Activated T-cell treated with anti-CD3 and anti-CD28 coated beads, Interleukin-2, amount 50 U/mL, for 4 hours (primary cell): Measurements from ENCODE around the gene ADGRA1. TPM values are rescaled to one million over a fixed set of nuclear protein-coding genes. Genes with fewer than 3 reads are reported as not detected.

Experiments
- ATAC-seq, 2 donors: fragments of 200-7000 bp; cut with Tn5 transposase; one replicate each; pipeline ENCODE4 v1.10.0; 2021
- DNase-seq: peaks from one replicate; pipeline ENCODE4 v3.0.0-alpha.2; 2020
- H3K27me3 Mint-ChIP-seq: one replicate; pipeline ENCODE4 v1.8.0; 2021; ENCODE audit warnings: low read depth, mixed read lengths
- H3K36me3 Mint-ChIP-seq: one replicate; pipeline ENCODE4 v1.8.0; 2022; ENCODE audit warnings: mixed read lengths; ENCODE audit not compliant: insufficient read depth
- H3K4me1 Mint-ChIP-seq: one replicate; pipeline ENCODE4 v1.8.0; 2021; ENCODE audit warnings: low read depth, mixed read lengths
- H3K4me3 Mint-ChIP-seq: one replicate; pipeline ENCODE4 v1.8.0; 2021; ENCODE audit warnings: mild to moderate bottlenecking, moderate library complexity, mixed read lengths
- H3K9me3 Mint-ChIP-seq: one replicate; pipeline ENCODE4 v1.8.0; 2021; ENCODE audit warnings: mixed read lengths
- total RNA-seq, 3 donors: library from RNA; stranded (reverse); gene quantifications; one replicate each; pipeline ENCODE4 v1.2.1, GENCODE V29; 2021

Gene ADGRA1
- total RNA-seq, 3 donors from 2014 or later: not detected

- Mint-ChIP-seq H3K36me3 (no peaks in the 10 kb centered on the region), H3K4me1 (peaks cover 3% of the 10 kb centered on the region), H3K4me3 (no peak overlapping the region), H3K9me3 (no peaks in the 10 kb centered on the region), H3K27me3 (peaks cover 28% of the 10 kb centered on the region)
- ATAC-seq (no peak), DNase-seq (no peak)
These were observed 2.4 kb downstream of the ADGRA1 start for GRCh38 chr10:133090101-133090500.

DNA sequence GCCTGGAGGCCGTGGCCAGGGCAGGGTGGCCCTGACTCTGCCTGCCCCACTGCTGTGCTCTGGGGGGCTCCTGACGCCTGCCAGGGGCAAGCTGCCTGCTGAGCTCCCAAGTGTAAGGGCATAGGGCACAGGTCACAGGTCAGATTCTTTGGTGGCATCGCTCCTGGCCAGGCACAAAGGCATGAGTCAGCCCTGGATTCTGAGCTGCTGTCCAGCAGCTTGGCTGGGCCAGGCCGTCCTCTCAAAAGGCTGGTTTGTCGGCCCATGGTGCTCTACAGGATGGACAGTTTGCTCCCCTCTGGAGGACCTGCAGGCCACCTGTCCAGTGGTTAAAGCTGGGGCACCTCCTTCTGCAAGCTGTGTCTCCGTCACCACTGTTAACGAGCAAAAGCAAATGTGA, 2.9 kb downstream of the ADGRA1 start:
- Mint-ChIP-seq H3K36me3 (no peaks in the 10 kb centered on the region), H3K27me3 (peaks cover 27% of the 10 kb centered on the region)

GRCh38 chr10:133091316-133091715, 3.6 kb downstream of the ADGRA1 start:
- H3K4me3 Mint-ChIP-seq: no peak overlapping the region
- ATAC-seq (no peak), DNase-seq (no peak)
- H3K36me3 Mint-ChIP-seq: no peaks in the 10 kb centered on the region
- no peaks in the 10 kb centered on the region for H3K9me3 Mint-ChIP-seq
- H3K27me3 Mint-ChIP-seq: peaks cover 27% of the 10 kb centered on the region
- H3K4me1 Mint-ChIP-seq: peaks cover 3% of the 10 kb centered on the region

More for the DNA sequence above, 2.9 kb downstream of the ADGRA1 start:
- no peaks in the 10 kb centered on the region for H3K9me3 Mint-ChIP-seq
- H3K4me3 Mint-ChIP-seq: no peak overlapping the region
- DNase-seq (no peak), ATAC-seq (no peak)
- H3K4me1 Mint-ChIP-seq: peaks cover 3% of the 10 kb centered on the region

DNA sequence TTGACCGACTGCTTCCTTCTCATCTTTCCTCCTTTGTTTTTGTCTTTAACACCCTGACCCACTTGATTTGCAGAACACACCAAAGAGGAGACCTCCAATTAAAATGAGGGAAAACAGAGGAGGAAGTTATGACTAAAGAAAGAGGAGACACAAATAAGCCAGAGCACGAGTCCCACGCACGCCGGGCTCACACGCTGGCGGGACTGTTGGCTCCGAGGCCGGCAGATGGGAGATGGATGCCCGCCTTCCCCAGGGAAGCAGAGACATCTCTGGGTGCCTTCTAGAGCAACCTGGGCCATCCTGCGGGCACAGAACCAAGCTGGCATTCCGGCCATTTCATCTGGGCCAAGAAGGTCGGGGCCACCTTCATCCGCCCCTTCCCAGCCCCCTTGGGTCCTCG, 5.6 kb downstream of the ADGRA1 start:
- Mint-ChIP-seq H3K36me3 (no peaks in the 10 kb centered on the region), H3K4me1 (no peaks in the 10 kb centered on the region), H3K4me3 (no peak overlapping the region), H3K27me3 (peaks cover 21% of the 10 kb centered on the region), H3K9me3 (no peaks in the 10 kb centered on the region)
- ATAC-seq: no peak
- DNase-seq: no peak

DNA sequence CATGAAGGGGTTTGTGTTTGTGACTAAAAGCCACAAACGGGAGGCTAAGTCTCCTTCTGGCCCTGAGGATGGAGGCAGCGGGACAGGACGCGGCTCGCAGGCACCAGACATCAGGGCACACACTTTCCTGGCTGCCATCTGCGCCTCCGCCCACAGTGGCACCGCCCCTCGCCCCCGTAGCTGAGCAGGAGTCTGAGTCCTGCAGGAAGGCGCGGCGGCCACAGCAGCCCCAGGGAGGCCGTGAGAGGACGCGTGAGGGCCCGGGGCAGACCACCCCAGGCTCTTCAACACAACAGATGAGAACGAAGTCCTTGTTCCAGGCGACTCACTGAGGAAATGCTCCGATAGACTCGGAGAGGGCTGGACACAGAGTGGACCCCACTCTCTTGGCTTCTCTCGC, 6.6 kb downstream of the ADGRA1 start:
- ATAC-seq (no peak), DNase-seq (no peak)
- Mint-ChIP-seq H3K4me3 (no peak overlapping the region), H3K4me1 (no peaks in the 10 kb centered on the region), H3K27me3 (peaks cover 19% of the 10 kb centered on the region), H3K36me3 (no peaks in the 10 kb centered on the region), H3K9me3 (no peaks in the 10 kb centered on the region)

DNA sequence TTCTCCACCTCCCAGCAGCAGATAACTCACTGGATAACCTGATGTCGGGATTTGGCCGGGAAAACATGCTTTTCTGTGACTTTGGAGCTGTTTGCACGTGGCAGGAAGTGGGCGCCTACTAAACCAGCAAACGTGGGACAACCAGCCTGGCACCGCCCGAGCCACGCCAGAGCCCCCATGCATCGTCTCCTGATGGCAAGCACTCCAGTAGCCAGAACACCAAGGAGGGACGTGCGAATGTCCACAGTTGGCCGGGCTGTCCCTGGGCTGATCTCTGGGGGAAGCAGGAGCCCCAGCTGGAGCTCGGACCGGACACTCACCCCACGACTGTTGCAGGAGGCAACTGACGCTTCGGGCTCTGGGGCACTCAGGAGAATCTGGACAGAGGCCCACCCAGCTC, 7.1 kb downstream of the ADGRA1 start:
- Mint-ChIP-seq H3K4me3 (no peak overlapping the region), H3K9me3 (no peaks in the 10 kb centered on the region)

GRCh38 chr10:133095586-133095985, 7.9 kb downstream of the ADGRA1 start:
- Mint-ChIP-seq H3K36me3 (no peaks in the 10 kb centered on the region), H3K9me3 (no peaks in the 10 kb centered on the region), H3K4me1 (no peaks in the 10 kb centered on the region), H3K4me3 (no peak overlapping the region), H3K27me3 (peaks cover 17% of the 10 kb centered on the region)
- DNase-seq (no peak), ATAC-seq (no peak)

More for the DNA sequence above, 7.1 kb downstream of the ADGRA1 start:
- Mint-ChIP-seq H3K36me3 (no peaks in the 10 kb centered on the region), H3K27me3 (peaks cover 17% of the 10 kb centered on the region), H3K4me1 (no peaks in the 10 kb centered on the region)
- no peak for ATAC-seq
- DNase-seq: no peak

GRCh38 chr10:133096616-133097269, 9.0 kb downstream of the ADGRA1 start:
- no peak for ATAC-seq
- H3K27me3 Mint-ChIP-seq: peaks cover 22% of the 10 kb centered on the region
- no peak overlapping the region for H3K4me3 Mint-ChIP-seq

GRCh38 chr10:133097418-133097817, 9.7 kb downstream of the ADGRA1 start:
- Mint-ChIP-seq H3K4me3 (no peak overlapping the region), H3K4me1 (peaks cover 3% of the 10 kb centered on the region), H3K9me3 (no peaks in the 10 kb centered on the region), H3K27me3 (peaks cover 20% of the 10 kb centered on the region), H3K36me3 (no peaks in the 10 kb centered on the region)
- ATAC-seq (no peak), DNase-seq (no peak)

More at GRCh38 chr10:133096616-133097269, 9.0 kb downstream of the ADGRA1 start:
- Mint-ChIP-seq H3K9me3 (no peaks in the 10 kb centered on the region), H3K36me3 (no peaks in the 10 kb centered on the region), H3K4me1 (peaks cover 3% of the 10 kb centered on the region)
- DNase-seq: no peak

- Mint-ChIP-seq H3K27me3 (peaks cover 19% of the 10 kb centered on the region), H3K9me3 (no peaks in the 10 kb centered on the region), H3K4me3 (no peak overlapping the region), H3K36me3 (no peaks in the 10 kb centered on the region), H3K4me1 (peaks cover 3% of the 10 kb centered on the region)
- no peak for DNase-seq
- ATAC-seq: no peak
These were observed 10.2 kb downstream of the ADGRA1 start for GRCh38 chr10:133097961-133098360.

DNA sequence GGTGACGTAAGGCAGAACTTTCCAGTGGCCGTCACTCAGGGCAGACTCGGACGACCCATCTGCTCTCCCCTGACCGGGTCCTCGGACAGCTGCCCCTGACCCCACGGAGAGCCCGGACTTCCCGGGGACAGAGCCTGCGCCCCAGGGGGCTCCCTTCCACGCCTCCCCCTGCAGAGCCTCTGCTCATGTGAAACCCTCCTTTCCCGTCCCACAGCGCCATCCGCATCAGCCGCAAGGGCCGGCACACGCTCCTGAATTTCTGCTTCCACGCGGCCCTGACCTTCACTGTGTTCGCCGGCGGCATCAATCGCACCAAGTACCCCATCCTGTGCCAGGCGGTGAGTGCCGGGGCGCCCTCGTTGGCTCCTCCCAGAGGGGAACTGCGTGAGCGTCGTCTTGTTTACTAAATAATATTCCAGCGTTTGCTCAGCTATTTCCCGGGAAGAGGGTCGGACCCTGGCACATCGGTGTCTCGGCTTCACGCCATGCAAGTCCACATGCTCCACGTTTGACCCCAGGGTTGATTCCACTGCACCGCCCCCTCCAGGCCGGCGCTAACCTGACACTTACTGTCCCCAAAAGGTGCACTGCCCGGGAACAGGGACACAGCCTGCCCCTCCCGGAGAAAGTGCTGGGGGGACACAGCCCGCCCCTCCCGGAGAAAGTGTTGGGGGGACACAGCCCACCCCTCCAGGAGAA, 10.9 kb downstream of the ADGRA1 start:
- H3K27me3 Mint-ChIP-seq: peaks cover 19% of the 10 kb centered on the region
- H3K4me1 Mint-ChIP-seq: peaks cover 3% of the 10 kb centered on the region
- DNase-seq (no peak), ATAC-seq (no peak)
- no peak overlapping the region for H3K4me3 Mint-ChIP-seq
- H3K9me3 Mint-ChIP-seq: no peaks in the 10 kb centered on the region
- no peaks in the 10 kb centered on the region for H3K36me3 Mint-ChIP-seq

GRCh38 chr10:133099571-133099970, 11.8 kb downstream of the ADGRA1 start:
- DNase-seq: no peak
- H3K27me3 Mint-ChIP-seq: peaks cover 22% of the 10 kb centered on the region
- H3K9me3 Mint-ChIP-seq: no peaks in the 10 kb centered on the region
- H3K36me3 Mint-ChIP-seq: no peaks in the 10 kb centered on the region
- H3K4me3 Mint-ChIP-seq: no peak overlapping the region
- no peak for ATAC-seq
- peaks cover 3% of the 10 kb centered on the region for H3K4me1 Mint-ChIP-seq

DNA sequence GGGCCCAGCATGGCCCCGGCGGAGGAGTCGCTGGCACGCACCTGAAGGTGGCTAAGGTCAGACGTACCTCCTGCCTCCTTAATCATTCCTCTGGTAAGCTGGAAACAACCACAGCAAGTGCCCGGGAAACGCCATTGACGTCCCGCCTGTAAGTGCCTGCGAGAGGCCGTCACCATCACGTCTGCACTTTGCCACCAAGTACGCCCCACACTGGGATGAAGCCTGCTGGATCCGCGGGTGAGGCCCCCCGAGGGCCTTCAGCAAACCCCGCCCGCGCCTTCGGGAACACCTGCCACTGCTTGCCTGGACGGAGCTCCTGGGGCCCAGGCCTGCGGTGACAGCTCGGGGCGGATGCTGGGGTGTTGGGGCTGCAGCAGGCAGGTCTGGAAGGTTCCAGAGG, 12.5 kb downstream of the ADGRA1 start:
- DNase-seq: no peak
- Mint-ChIP-seq H3K27me3 (peaks cover 24% of the 10 kb centered on the region), H3K4me3 (no peak overlapping the region), H3K4me1 (peaks cover 3% of the 10 kb centered on the region), H3K36me3 (no peaks in the 10 kb centered on the region), H3K9me3 (no peaks in the 10 kb centered on the region)
- ATAC-seq: no peak

DNA sequence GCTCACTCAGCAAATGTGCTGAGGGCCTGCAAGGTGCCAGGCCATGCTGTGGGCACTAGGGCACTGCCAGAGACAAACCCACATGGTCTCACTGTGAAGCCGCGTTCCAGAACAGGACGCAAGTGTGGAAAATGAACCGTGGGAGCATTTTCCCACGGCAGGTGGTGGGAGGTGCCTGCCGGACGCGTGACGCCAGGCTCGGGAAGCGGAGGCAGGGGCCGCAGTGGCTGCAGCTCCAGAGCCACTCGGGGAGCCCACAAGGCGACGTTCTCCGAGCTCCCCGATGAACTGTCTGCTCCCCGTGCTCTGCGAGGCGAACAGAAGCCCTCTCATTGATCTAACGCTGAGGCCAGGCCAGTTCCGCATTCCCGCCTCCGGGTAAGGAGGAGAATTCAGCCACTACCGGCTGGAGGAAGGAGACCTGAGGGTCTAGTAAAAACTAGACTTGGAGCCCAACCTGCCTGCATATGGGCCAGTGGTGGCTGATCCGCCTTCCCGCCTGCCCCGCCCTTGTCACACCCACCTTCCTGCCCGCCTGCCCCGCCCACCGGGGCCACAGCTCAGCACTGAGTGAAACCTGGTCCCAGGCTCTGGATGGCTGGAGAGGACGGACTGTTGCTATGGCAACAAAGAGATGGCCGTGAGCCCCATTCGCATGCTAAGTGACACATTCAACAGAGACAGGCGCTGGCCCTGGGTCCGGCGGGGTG, 13.1 kb downstream of the ADGRA1 start:
- H3K27me3 Mint-ChIP-seq: peaks cover 25% of the 10 kb centered on the region
- peaks cover 3% of the 10 kb centered on the region for H3K4me1 Mint-ChIP-seq
- no peaks in the 10 kb centered on the region for H3K36me3 Mint-ChIP-seq
- H3K9me3 Mint-ChIP-seq: no peaks in the 10 kb centered on the region
- no peak overlapping the region for H3K4me3 Mint-ChIP-seq
- DNase-seq (no peak), ATAC-seq (peak; percentile 41 to 44)

GRCh38 chr10:133101416-133101810, 13.7 kb downstream of the ADGRA1 start:
- Mint-ChIP-seq H3K4me1 (peaks cover 3% of the 10 kb centered on the region), H3K4me3 (no peak overlapping the region), H3K27me3 (peaks cover 25% of the 10 kb centered on the region), H3K36me3 (no peaks in the 10 kb centered on the region), H3K9me3 (no peaks in the 10 kb centered on the region)
- no peak for ATAC-seq
- no peak for DNase-seq
